HFFc6 (cell line): ENCODE data around the gene TWSG1. TPM values are rescaled to one million over a fixed set of nuclear protein-coding genes. Genes with fewer than 3 reads are reported as not detected.

Source experiments
- DNase-seq: peaks from one replicate; pipeline ENCODE4 v3.0.0-alpha.2; 2018
- H3K27ac Mint-ChIP-seq: 2 replicates; pipeline ENCODE4 v1.8.0; 2020; ENCODE audit warnings: mild to moderate bottlenecking, mixed read lengths
- H3K27me3 Mint-ChIP-seq: 2 replicates; pipeline ENCODE4 v1.8.0; 2021; ENCODE audit warnings: mild to moderate bottlenecking, moderate library complexity, mixed read lengths; ENCODE audit not compliant: insufficient read depth
- H3K36me3 Mint-ChIP-seq: 2 replicates; pipeline ENCODE4 v1.8.0; 2021; ENCODE audit warnings: low read depth, mixed read lengths
- H3K4me1 Mint-ChIP-seq: 2 replicates; pipeline ENCODE4 v1.8.0; 2020; ENCODE audit warnings: low read depth, mixed read lengths
- H3K4me3 Mint-ChIP-seq: 2 replicates; pipeline ENCODE4 v1.8.0; 2020; ENCODE audit warnings: mild to moderate bottlenecking, moderate library complexity, mixed read lengths
- H3K9me3 Mint-ChIP-seq: 2 replicates; pipeline ENCODE4 v1.8.0; 2020; ENCODE audit warnings: mild to moderate bottlenecking, mixed read lengths
- total RNA-seq, 6 experiments: library from RNA; stranded (reverse); fragmentation: NEBNext Ultra II Directional; extraction: Animal tissue kit (Norgen Biotek cat#: 25700); gene quantifications; 2 replicates in 1 of 6; 3 replicates in 5 of 6; pipeline ENCODE4 v1.2.3, GENCODE V29; 2021
- TF ChIP-seq, protein P1 (sequence below): fragments of 200-600 bp; sonication (generic); IDR thresholded peaks from 2 replicates; pipeline ENCODE4 v1.5.0; 2021; ENCODE audit warnings: antibody characterized with exemption, mild to moderate bottlenecking

The TWSG1 gene
- total RNA-seq, 6 experiments from 2014 or later, result 119 to 153 (median 138) TPM

DNA sequence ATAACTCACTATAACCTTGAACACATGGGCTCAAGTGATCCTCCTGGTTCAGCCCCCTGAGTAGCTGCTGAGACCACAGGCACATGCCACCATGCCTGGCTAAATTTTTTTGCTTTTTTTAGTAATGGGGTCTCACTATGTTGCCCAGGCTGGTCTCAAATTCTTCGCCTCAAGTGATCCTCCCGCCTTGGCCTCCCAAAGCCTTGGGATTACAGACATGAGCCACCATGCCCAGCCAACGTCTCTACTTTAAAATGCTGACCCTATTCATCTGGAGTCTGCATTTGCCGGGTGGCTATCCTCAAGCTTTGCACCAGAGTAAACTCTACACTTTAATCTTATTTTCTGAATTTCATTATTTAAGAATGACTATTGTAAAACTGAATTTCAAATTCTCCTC, 103.1 kb downstream of the TWSG1 start:
- DNase-seq, result no peak
- Mint-ChIP-seq H3K9me3 (no peaks in the 10 kb centered on the region), H3K27me3 (peaks cover 4% of the 10 kb centered on the region), H3K36me3 (no peaks in the 10 kb centered on the region), H3K4me1 (peaks cover 20% of the 10 kb centered on the region), H3K27ac (no peak overlapping the region), H3K4me3 (no peak overlapping the region)
- TF ChIP-seq, protein P1, sequence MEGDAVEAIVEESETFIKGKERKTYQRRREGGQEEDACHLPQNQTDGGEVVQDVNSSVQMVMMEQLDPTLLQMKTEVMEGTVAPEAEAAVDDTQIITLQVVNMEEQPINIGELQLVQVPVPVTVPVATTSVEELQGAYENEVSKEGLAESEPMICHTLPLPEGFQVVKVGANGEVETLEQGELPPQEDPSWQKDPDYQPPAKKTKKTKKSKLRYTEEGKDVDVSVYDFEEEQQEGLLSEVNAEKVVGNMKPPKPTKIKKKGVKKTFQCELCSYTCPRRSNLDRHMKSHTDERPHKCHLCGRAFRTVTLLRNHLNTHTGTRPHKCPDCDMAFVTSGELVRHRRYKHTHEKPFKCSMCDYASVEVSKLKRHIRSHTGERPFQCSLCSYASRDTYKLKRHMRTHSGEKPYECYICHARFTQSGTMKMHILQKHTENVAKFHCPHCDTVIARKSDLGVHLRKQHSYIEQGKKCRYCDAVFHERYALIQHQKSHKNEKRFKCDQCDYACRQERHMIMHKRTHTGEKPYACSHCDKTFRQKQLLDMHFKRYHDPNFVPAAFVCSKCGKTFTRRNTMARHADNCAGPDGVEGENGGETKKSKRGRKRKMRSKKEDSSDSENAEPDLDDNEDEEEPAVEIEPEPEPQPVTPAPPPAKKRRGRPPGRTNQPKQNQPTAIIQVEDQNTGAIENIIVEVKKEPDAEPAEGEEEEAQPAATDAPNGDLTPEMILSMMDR, result no peak

GRCh38 chr18:9441061-9441460, 106.5 kb downstream of the TWSG1 start:
- Mint-ChIP-seq H3K4me1 (peaks cover 13% of the 10 kb centered on the region), H3K36me3 (0 out of 2 replicates have a peak, but pooled peaks cover under 1% of the 10 kb centered on the region), H3K27me3 (peaks cover 2% of the 10 kb centered on the region), H3K27ac (no peak overlapping the region), H3K4me3 (no peak overlapping the region), H3K9me3 (no peaks in the 10 kb centered on the region)
- DNase-seq, result no peak
- TF ChIP-seq, protein P1, result no peak

DNA sequence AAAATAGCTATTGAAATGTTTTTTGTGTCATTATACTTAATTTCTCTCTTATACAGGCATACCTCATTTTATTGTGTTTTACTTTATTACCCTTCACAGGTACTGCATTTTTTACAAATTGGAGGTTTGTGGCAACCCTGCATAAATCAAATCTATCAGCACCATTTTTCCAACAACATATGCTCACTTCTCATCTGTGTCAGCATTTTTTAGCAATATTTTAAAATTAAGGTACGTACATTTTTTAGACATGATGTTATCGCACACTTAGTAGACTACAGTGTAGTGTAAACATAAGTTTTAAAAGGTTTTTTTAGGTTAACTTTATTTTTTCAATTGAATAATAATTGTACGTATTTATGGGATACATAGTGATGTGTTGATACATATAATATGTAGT, 110.0 kb downstream of the TWSG1 start:
- Mint-ChIP-seq H3K4me1 (no peaks in the 10 kb centered on the region), H3K36me3 (peaks cover 18% of the 10 kb centered on the region; the same call in 1 of the 2 replicates), H3K9me3 (peaks cover 18% of the 10 kb centered on the region), H3K4me3 (no peak overlapping the region), H3K27ac (no peak overlapping the region), H3K27me3 (no peaks in the 10 kb centered on the region; the same call in none of the 2 replicates)
- no peak for DNase-seq
- TF ChIP-seq, protein P1, result no peak

DNA sequence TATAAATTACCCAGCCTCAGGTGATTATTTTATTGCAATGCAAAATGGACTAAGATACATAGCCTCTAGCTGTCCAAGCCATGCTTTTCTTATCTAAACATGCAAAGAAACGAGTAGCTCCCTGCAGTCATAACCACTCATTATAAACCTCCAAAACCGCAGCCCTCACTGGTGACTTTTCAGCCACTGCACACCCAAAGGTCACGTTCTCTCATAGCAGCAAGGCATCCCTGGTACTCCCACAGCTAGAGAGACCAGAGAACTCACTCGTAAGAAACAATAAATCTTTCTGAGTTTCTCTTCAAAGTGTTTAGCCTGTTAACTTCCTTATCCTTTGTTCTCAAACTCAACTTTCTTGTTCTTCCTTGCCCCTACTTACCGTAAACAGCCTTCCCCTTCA, 112.3 kb downstream of the TWSG1 start:
- Mint-ChIP-seq H3K4me3 (no peak overlapping the region), H3K9me3 (peaks cover 18% of the 10 kb centered on the region), H3K36me3 (peaks cover 18% of the 10 kb centered on the region; the same call in 1 of the 2 replicates), H3K27ac (no peak overlapping the region), H3K27me3 (no peaks in the 10 kb centered on the region; the same call in none of the 2 replicates), H3K4me1 (no peaks in the 10 kb centered on the region)
- DNase-seq, result peak; percentile 12
- TF ChIP-seq, protein P1, result no peak

DNA sequence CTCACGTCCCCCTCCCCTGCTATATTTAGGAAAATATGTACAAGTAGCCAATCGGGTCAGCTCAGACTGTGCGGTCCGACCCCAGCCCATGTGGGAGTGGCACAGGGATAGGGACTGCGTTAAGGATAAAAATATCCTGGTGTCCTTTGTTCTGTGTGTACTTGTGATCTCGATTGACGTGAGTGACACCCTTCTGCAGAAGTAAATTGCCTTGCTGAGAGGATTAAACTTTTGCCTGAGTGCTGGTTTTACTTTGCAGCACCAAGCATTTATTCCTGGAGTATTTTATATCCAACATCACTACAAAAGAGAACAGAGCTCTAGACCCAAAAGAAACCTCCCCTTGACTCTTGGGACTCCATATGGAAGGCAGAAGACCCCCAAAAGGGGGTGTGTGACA, 112.8 kb downstream of the TWSG1 start:
- DNase-seq, result no peak
- Mint-ChIP-seq H3K36me3 (peaks cover 18% of the 10 kb centered on the region; the same call in 1 of the 2 replicates), H3K27me3 (no peaks in the 10 kb centered on the region; the same call in none of the 2 replicates), H3K4me3 (no peak overlapping the region), H3K27ac (no peak overlapping the region), H3K9me3 (peaks cover 18% of the 10 kb centered on the region), H3K4me1 (no peaks in the 10 kb centered on the region)
- TF ChIP-seq, protein P1, result no peak
